Type B pancreatic cell (in vitro differentiated cells): ENCODE results near the gene CLCN6. TPM values are rescaled to one million over a fixed set of nuclear protein-coding genes. Genes with fewer than 3 reads are reported as not detected.

Experiments
- DNase-seq: peaks from one replicate; pipeline ENCODE4 v3.0.0; 2021; ENCODE audit warnings: mixed read lengths; ENCODE audit not compliant: unreplicated experiment; ENCODE audit errors: extremely low spot score
- H3K27ac Mint-ChIP-seq: 2 replicates; pipeline ENCODE4 v1.8.0; 2021; ENCODE audit warnings: mild to moderate bottlenecking, mixed read lengths
- H3K27me3 Mint-ChIP-seq: 2 replicates; pipeline ENCODE4 v1.8.0; 2021; ENCODE audit warnings: mixed read lengths
- H3K36me3 Mint-ChIP-seq: 2 replicates; pipeline ENCODE4 v1.8.0; 2021; ENCODE audit warnings: mixed read lengths
- H3K4me1 Mint-ChIP-seq: one replicate; pipeline ENCODE4 v1.8.0; 2021; ENCODE audit warnings: mixed read lengths; ENCODE audit not compliant: unreplicated experiment
- H3K4me3 Mint-ChIP-seq: 2 replicates; pipeline ENCODE4 v1.8.0; 2021; ENCODE audit warnings: mild to moderate bottlenecking, mixed read lengths
- H3K9me3 Mint-ChIP-seq: 2 replicates; pipeline ENCODE4 v1.8.0; 2021; ENCODE audit warnings: mixed read lengths
- total RNA-seq: library from RNA; stranded (reverse); gene quantifications from 2 replicates; pipeline ENCODE4 v1.2.1, GENCODE V29; 2021; ENCODE audit warnings: low replicate concordance
- TF ChIP-seq, protein P1 (sequence below): fragments of 200-600 bp; sonication (generic); conservative IDR thresholded peaks from 2 replicates; pipeline ENCODE4 v1.5.0; 2021; ENCODE audit warnings: antibody characterized with exemption, mild to moderate bottlenecking

CLCN6 gene
- total RNA-seq, 1 donor from 2014 or later, result 31.1 TPM

DNA sequence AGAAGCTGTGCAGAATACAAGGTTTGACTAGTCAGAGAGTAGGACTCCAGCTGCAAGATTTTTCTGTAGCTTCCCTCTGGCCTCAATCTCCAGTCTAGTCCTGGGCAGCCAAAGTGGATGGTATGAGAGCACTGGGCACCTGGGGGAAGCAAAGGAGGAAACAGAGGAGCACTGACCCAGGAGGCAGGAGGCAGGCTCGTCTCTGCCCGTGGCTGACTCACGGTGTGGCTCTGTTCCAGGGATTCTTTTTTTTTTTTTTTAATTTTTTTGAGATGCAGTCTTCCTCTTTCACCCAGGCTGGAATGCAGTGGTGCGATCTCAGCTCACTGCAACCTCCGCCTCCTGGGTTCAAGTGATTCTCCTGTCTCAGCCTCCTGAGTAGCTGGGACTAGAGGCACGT is 56.9 kb downstream of the CLCN6 start:
- no peak overlapping the region for H3K27ac Mint-ChIP-seq
- DNase-seq, result no peak
- TF ChIP-seq, protein P1, sequence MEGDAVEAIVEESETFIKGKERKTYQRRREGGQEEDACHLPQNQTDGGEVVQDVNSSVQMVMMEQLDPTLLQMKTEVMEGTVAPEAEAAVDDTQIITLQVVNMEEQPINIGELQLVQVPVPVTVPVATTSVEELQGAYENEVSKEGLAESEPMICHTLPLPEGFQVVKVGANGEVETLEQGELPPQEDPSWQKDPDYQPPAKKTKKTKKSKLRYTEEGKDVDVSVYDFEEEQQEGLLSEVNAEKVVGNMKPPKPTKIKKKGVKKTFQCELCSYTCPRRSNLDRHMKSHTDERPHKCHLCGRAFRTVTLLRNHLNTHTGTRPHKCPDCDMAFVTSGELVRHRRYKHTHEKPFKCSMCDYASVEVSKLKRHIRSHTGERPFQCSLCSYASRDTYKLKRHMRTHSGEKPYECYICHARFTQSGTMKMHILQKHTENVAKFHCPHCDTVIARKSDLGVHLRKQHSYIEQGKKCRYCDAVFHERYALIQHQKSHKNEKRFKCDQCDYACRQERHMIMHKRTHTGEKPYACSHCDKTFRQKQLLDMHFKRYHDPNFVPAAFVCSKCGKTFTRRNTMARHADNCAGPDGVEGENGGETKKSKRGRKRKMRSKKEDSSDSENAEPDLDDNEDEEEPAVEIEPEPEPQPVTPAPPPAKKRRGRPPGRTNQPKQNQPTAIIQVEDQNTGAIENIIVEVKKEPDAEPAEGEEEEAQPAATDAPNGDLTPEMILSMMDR, result no peak
- H3K4me3 Mint-ChIP-seq, result no peak overlapping the region
- H3K9me3 Mint-ChIP-seq, result no peaks in the 10 kb centered on the region
- no peaks in the 10 kb centered on the region for H3K36me3 Mint-ChIP-seq
- H3K27me3 Mint-ChIP-seq, result peaks cover 67% of the 10 kb centered on the region
- H3K4me1 Mint-ChIP-seq, result no peaks in the 10 kb centered on the region

DNA sequence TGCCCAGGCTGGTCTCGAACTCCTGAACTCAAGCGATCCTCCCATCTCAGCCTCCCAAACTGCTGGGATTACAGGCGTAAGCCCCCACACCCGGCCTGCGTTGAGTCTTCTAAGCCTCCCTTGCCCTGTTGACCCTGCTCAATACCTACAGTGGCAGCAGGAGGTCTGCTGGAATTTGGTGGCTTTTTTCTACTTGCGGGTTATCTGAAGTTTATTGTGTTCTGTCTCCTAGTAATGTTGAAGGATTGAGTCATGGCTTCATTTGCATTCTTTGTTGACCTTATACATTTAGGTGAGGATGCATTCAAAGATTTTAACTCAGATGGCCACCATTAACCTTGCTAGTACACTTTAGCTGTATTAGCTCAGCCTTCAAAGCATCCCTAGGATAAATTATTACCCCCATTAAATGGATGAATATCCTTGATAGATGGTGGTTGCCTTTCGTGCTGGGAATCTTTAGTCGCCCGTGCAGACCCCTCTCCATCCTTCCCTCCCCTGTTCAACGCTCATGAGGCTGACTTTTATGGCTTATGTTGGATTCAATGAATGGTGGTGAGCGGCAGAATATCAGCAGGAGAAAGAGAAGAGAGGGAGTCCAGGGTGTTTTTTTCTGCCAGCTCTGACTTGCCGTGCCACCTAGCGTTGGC is 62.5 kb downstream of the CLCN6 start:
- Mint-ChIP-seq H3K27me3 (peaks cover 35% of the 10 kb centered on the region), H3K36me3 (no peaks in the 10 kb centered on the region), H3K9me3 (no peaks in the 10 kb centered on the region), H3K4me1 (no peaks in the 10 kb centered on the region), H3K27ac (no peak overlapping the region), H3K4me3 (no peak overlapping the region)
- DNase-seq, result no peak
- TF ChIP-seq, protein P1, result no peak

DNA sequence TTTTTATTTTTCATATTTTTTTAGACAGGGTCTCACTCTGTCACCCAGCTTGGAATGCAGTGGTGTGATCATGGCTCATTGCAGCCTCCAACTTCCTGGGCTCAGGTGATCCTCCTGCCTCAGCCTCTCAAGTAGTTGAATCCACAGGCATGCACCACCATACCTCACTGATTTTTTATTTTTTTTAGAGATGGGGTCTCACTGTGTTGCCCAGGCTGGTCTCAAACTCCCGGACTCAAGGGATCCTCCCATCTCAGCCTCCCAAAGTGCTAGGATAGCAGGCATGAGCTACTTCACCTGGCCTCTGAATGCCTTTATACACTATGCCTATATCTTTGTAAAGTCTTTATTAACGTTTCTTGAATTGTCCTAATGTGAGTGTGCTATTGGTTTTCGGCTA is 63.1 kb downstream of the CLCN6 start:
- no peak for DNase-seq
- H3K27ac Mint-ChIP-seq, result no peak overlapping the region
- H3K36me3 Mint-ChIP-seq, result no peaks in the 10 kb centered on the region
- H3K27me3 Mint-ChIP-seq, result peaks cover 37% of the 10 kb centered on the region
- H3K4me3 Mint-ChIP-seq, result no peak overlapping the region
- TF ChIP-seq, protein P1, result no peak
- no peaks in the 10 kb centered on the region for H3K9me3 Mint-ChIP-seq
- no peaks in the 10 kb centered on the region for H3K4me1 Mint-ChIP-seq

DNA sequence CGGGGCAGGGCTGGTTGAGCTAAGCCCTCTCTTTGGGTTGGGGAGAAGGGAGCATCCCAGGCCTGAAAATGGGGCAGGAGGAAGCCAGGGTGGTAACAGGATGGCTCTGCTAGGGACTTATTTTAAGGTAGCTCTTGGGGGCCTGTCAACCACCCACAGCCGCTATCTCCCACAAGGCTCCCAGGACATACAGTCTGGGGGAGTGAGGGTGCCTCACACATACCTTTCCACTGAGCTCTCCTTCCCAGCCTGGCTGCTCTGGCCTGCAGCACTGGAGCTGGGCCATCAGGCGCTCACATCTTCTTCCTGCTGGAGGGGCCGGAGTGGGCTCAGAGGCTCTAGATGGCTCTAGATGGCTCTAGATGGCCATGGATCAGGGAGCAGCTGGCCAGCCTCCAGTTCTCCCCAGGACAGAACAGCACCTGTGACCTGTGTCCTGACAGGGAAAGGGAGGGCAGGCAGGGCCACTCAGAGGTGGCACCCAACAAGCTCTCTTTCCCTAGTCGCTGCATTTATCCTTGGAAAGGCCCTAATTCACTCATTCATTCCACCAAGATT is 63.7 kb downstream of the CLCN6 start:
- Mint-ChIP-seq H3K4me3 (no peak overlapping the region), H3K27ac (no peak overlapping the region), H3K27me3 (peaks cover 36% of the 10 kb centered on the region), H3K36me3 (no peaks in the 10 kb centered on the region), H3K9me3 (no peaks in the 10 kb centered on the region), H3K4me1 (no peaks in the 10 kb centered on the region)
- TF ChIP-seq, protein P1, result no peak
- no peak for DNase-seq

DNA sequence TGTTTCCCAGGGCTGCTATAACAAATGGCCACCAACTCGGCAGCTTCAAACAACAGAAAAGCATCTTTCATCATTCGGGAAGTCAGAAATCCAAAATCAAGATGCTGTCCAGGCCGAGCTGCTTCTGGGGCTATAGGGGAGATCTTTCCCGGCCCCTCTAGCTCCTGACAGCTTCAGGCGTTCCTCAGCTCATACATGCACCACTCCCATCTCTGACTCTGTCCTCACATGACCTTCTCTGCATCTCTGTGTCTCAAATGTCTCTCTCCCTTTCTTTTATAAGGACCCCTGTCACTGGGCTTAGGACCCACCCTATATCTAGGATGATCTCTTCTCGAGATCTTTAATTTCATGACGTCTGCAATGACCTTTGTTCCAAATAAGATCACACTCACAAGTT is 66.6 kb downstream of the CLCN6 start:
- TF ChIP-seq, protein P1, result no peak
- Mint-ChIP-seq H3K27me3 (peaks cover 25% of the 10 kb centered on the region), H3K36me3 (no peaks in the 10 kb centered on the region), H3K9me3 (no peaks in the 10 kb centered on the region), H3K4me1 (no peaks in the 10 kb centered on the region), H3K4me3 (no peak overlapping the region), H3K27ac (no peak overlapping the region)
- no peak for DNase-seq
